BLaER1 (cell line): ENCODE data around the gene IL21R.
"Not testable (repeated sequence)": the region's sequence is repeated elsewhere in the genome, so short reads cannot be mapped to it uniquely, and the experiment has no call there.

Source experiments
- H3K27ac ChIP-seq: shearing (Covaris generic); formaldehyde crosslinking; 2 replicates; pipeline ENCODE4 v1.8.1; 2022
- H3K27me3 ChIP-seq: shearing (Covaris generic); formaldehyde crosslinking; 2 replicates; pipeline ENCODE4 v1.8.1; 2022
- H3K36me3 ChIP-seq: shearing (Covaris generic); formaldehyde crosslinking; 2 replicates; pipeline ENCODE4 v1.8.1; 2022
- H3K4me1 ChIP-seq: shearing (Covaris generic); formaldehyde crosslinking; 2 replicates; pipeline ENCODE4 v1.8.1; 2022
- H3K4me2 ChIP-seq: shearing (Covaris generic); formaldehyde crosslinking; 2 replicates; pipeline ENCODE4 v1.8.1; 2022
- H3K4me3 ChIP-seq: shearing (Covaris generic); formaldehyde crosslinking; 2 replicates; pipeline ENCODE4 v1.8.1; 2022
- H3K9ac ChIP-seq: shearing (Covaris generic); formaldehyde crosslinking; 2 replicates; pipeline ENCODE4 v1.8.1; 2022
- H3K9me3 ChIP-seq: shearing (Covaris generic); formaldehyde crosslinking; 2 replicates; pipeline ENCODE4 v1.8.1; 2022
- H4K20me1 ChIP-seq: shearing (Covaris generic); formaldehyde crosslinking; 2 replicates; pipeline ENCODE4 v1.8.1; 2022
- Cebpa-rat ChIP-seq: shearing (Covaris generic); IDR thresholded peaks from 2 replicates; pipeline ENCODE4 v1.8.1; 2022

IL21R gene

GRCh38 chr16:27430512-27430911 is 28.5 kb downstream of the IL21R start:
- Histone ChIP-seq H4K20me1 (no peaks in the 10 kb centered on the region), H3K36me3 (peaks cover 17% of the 10 kb centered on the region; the same call in 1 of the 2 replicates), H3K27me3 (no peaks in the 10 kb centered on the region), H3K4me1 (peaks cover 97% of the 10 kb centered on the region), H3K9ac (peak overlapping the region; percentile 66), H3K4me2 (peak overlapping the region; percentile 89), H3K27ac (peak overlapping the region; percentile 90), H3K4me3 (peak overlapping the region; percentile 44; the same call in 1 of the 2 replicates), H3K9me3 (no peaks in the 10 kb centered on the region)
- no peak for TF ChIP-seq Cebpa-rat

GRCh38 chr16:27430923-27431484 is 29.0 kb downstream of the IL21R start:
- Histone ChIP-seq H3K9ac (peak overlapping the region; percentile 66; the same call in 1 of the 2 replicates), H4K20me1 (no peaks in the 10 kb centered on the region), H3K4me2 (peak overlapping the region; percentile 89), H3K9me3 (no peaks in the 10 kb centered on the region), H3K36me3 (peaks cover 21% of the 10 kb centered on the region; the same call in 1 of the 2 replicates), H3K4me3 (0 out of 2 replicates have a peak overlapping the region, but pooled peaks have one; percentile 44), H3K27me3 (no peaks in the 10 kb centered on the region), H3K4me1 (peaks cover 92% of the 10 kb centered on the region), H3K27ac (peak overlapping the region; percentile 90)
- no peak for TF ChIP-seq Cebpa-rat

GRCh38 chr16:27431773-27432532 is 30.0 kb downstream of the IL21R start:
- Histone ChIP-seq H3K36me3 (peaks cover 23% of the 10 kb centered on the region; the same call in 1 of the 2 replicates), H3K9ac (peak overlapping the region; percentile 16; the same call in 1 of the 2 replicates), H3K4me3 (no peak overlapping the region), H3K27me3 (no peaks in the 10 kb centered on the region), H3K4me1 (peaks cover 83% of the 10 kb centered on the region), H4K20me1 (no peaks in the 10 kb centered on the region), H3K4me2 (peak overlapping the region; percentile 89), H3K9me3 (no peaks in the 10 kb centered on the region), H3K27ac (peak overlapping the region; percentile 90)
- TF ChIP-seq Cebpa-rat, result no peak

- Histone ChIP-seq H3K4me1 (peaks cover 77% of the 10 kb centered on the region), H4K20me1 (no peaks in the 10 kb centered on the region), H3K4me3 (no peak overlapping the region), H3K27me3 (no peaks in the 10 kb centered on the region), H3K4me2 (peak overlapping the region; percentile 89), H3K36me3 (peaks cover 26% of the 10 kb centered on the region), H3K9ac (peak overlapping the region; percentile 16; the same call in 1 of the 2 replicates), H3K27ac (peak overlapping the region; percentile 90), H3K9me3 (no peaks in the 10 kb centered on the region)
- no peak for TF ChIP-seq Cebpa-rat
Observed at GRCh38 chr16:27432558-27432957, 30.6 kb downstream of the IL21R start.

GRCh38 chr16:27433191-27433590 is 31.2 kb downstream of the IL21R start:
- Histone ChIP-seq H3K27ac (peak overlapping the region; percentile 90), H3K9ac (peak overlapping the region; percentile 16; the same call in 1 of the 2 replicates), H3K36me3 (peaks cover 33% of the 10 kb centered on the region), H3K4me2 (peak overlapping the region; percentile 89), H3K4me1 (peaks cover 73% of the 10 kb centered on the region)
- H3K9me3 ChIP-seq, H3K4me3 ChIP-seq, H4K20me1 ChIP-seq, H3K27me3 ChIP-seq: not testable (repeated sequence)

- peak overlapping the region; percentile 89 for H3K4me2 ChIP-seq
- peaks cover 73% of the 10 kb centered on the region for H3K4me1 ChIP-seq
- H3K9ac ChIP-seq, result peak overlapping the region; percentile 16; the same call in 1 of the 2 replicates
- no peaks in the 10 kb centered on the region for H4K20me1 ChIP-seq
- H3K4me3 ChIP-seq, result no peak overlapping the region
- peaks cover 37% of the 10 kb centered on the region for H3K36me3 ChIP-seq
- H3K27me3 ChIP-seq, result no peaks in the 10 kb centered on the region
- TF ChIP-seq Cebpa-rat, result no peak
- H3K9me3 ChIP-seq, result no peaks in the 10 kb centered on the region
- peak overlapping the region; percentile 90 for H3K27ac ChIP-seq
Observed at GRCh38 chr16:27433636-27434035, 31.7 kb downstream of the IL21R start.

GRCh38 chr16:27434141-27435051 is 32.4 kb downstream of the IL21R start:
- TF ChIP-seq Cebpa-rat, result no peak
- Histone ChIP-seq H3K4me1 (peaks cover 73% of the 10 kb centered on the region), H3K27me3 (no peaks in the 10 kb centered on the region), H3K36me3 (peaks cover 45% of the 10 kb centered on the region), H3K9me3 (no peaks in the 10 kb centered on the region), H3K9ac (peak overlapping the region; percentile 16; the same call in 1 of the 2 replicates), H3K4me2 (peak overlapping the region; percentile 89), H3K27ac (peak overlapping the region; percentile 90), H3K4me3 (no peak overlapping the region), H4K20me1 (no peaks in the 10 kb centered on the region)

- peaks cover 49% of the 10 kb centered on the region for H3K36me3 ChIP-seq
- peak overlapping the region; percentile 89; the same call in 1 of the 2 replicates for H3K4me2 ChIP-seq
- H4K20me1 ChIP-seq, H3K27ac ChIP-seq, H3K27me3 ChIP-seq, H3K9ac ChIP-seq, H3K9me3 ChIP-seq, H3K4me3 ChIP-seq: not testable (repeated sequence)
- H3K4me1 ChIP-seq, result peaks cover 72% of the 10 kb centered on the region
Observed at GRCh38 chr16:27435146-27435545, 33.2 kb downstream of the IL21R start.

GRCh38 chr16:27436065-27436464 is 34.1 kb downstream of the IL21R start:
- no peak for TF ChIP-seq Cebpa-rat
- Histone ChIP-seq H3K27ac (no peak overlapping the region), H3K4me1 (peaks cover 63% of the 10 kb centered on the region), H3K36me3 (peaks cover 55% of the 10 kb centered on the region), H3K9ac (no peak overlapping the region), H3K27me3 (no peaks in the 10 kb centered on the region), H3K9me3 (no peaks in the 10 kb centered on the region), H4K20me1 (no peaks in the 10 kb centered on the region), H3K4me2 (no peak overlapping the region), H3K4me3 (no peak overlapping the region)
